Erythroblast (primary cell): Measurements from ENCODE around the gene PPP1R37.

Experiments used
- GATA1 ChIP-seq: IDR thresholded peaks from 2 replicates; pipeline ENCODE4 v1.6.1; 2011; ENCODE audit warnings: low read depth, mild to moderate bottlenecking, control low read depth, low read length, moderate library complexity
- POLR2A ChIP-seq: IDR thresholded peaks from 2 replicates; pipeline ENCODE4 v1.6.1; 2011; ENCODE audit warnings: mild to moderate bottlenecking, low read length

GRCh38 chr19:45178262-45179071, 85.5 kb downstream of the PPP1R37 start, which contains the start of gene BLOC1S3:
- TF ChIP-seq POLR2A: peak; percentile 78
- TF ChIP-seq GATA1: no peak
